ENCODE data around the gene CD86.

The CD86 gene

DNA sequence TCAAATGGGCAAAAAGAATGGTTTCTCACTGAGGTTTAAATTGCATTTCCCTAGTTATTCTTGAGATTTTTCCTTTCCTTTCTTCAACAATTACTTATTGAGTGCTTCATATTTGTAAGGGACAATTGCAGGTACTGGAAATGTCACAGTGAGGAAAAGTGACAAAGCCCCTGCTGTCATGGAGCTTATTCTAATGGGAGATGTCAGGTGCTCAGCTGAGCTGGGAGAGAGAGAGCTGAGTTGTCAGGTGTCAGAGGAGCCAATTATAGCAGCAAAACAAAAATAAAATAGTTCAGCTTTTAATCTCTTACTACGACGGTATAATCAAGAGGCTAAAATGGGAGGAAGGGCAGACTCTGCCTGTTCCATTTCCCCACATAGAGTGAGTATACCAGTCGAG is 42.0 kb downstream of the CD86 start:
- Histone ChIP-seq H3K4me3 (ENCODE audit: low read depth in 1 of 2, low read length in 2 of 2) (no peak overlapping the region), H3K9me3 (ENCODE audit: control insufficient read depth in 1 of 2, low read length in 2 of 2) (no peaks in the 10 kb centered on the region), H3K27me3 (ENCODE audit: low read depth, low read length) (no peaks in the 10 kb centered on the region), H3K36me3 (ENCODE audit: control insufficient read depth in 1 of 2, insufficient read depth in 2 of 2, low read length in 2 of 2) (no peaks in the 10 kb centered on the region), H3K4me1 (ENCODE audit: control insufficient read depth in 1 of 2, insufficient read depth in 2 of 2, low read length in 2 of 2) (no peaks in the 10 kb centered on the region), H3K27ac (ENCODE audit: low read length) (no peak overlapping the region)

GRCh38 chr3:122098611-122099010 is 43.4 kb downstream of the CD86 start:
- no peaks in the 10 kb centered on the region for H3K27me3 ChIP-seq (ENCODE audit: low read depth, low read length)
- no peaks in the 10 kb centered on the region for H3K36me3 ChIP-seq (ENCODE audit: control insufficient read depth in 1 of 2, insufficient read depth in 2 of 2, low read length in 2 of 2)
- H3K4me3 ChIP-seq (ENCODE audit: low read depth in 1 of 2, low read length in 2 of 2) = no peak overlapping the region
- H3K27ac ChIP-seq (ENCODE audit: low read length) = no peak overlapping the region
- H3K4me1 ChIP-seq (ENCODE audit: control insufficient read depth in 1 of 2, insufficient read depth in 2 of 2, low read length in 2 of 2) = no peaks in the 10 kb centered on the region
- H3K9me3 ChIP-seq (ENCODE audit: control insufficient read depth in 1 of 2, low read length in 2 of 2) = no peaks in the 10 kb centered on the region

GRCh38 chr3:122099255-122099654 is 44.1 kb downstream of the CD86 start:
- H3K9me3 ChIP-seq (ENCODE audit: control insufficient read depth in 1 of 2, low read length in 2 of 2) = no peaks in the 10 kb centered on the region
- no peaks in the 10 kb centered on the region for H3K36me3 ChIP-seq (ENCODE audit: control insufficient read depth in 1 of 2, insufficient read depth in 2 of 2, low read length in 2 of 2)
- H3K4me1 ChIP-seq (ENCODE audit: control insufficient read depth in 1 of 2, insufficient read depth in 2 of 2, low read length in 2 of 2) = no peaks in the 10 kb centered on the region
- no peak overlapping the region for H3K4me3 ChIP-seq (ENCODE audit: low read depth in 1 of 2, low read length in 2 of 2)
- no peaks in the 10 kb centered on the region for H3K27me3 ChIP-seq (ENCODE audit: low read depth, low read length)
- H3K27ac ChIP-seq (ENCODE audit: low read length) = no peak overlapping the region

DNA sequence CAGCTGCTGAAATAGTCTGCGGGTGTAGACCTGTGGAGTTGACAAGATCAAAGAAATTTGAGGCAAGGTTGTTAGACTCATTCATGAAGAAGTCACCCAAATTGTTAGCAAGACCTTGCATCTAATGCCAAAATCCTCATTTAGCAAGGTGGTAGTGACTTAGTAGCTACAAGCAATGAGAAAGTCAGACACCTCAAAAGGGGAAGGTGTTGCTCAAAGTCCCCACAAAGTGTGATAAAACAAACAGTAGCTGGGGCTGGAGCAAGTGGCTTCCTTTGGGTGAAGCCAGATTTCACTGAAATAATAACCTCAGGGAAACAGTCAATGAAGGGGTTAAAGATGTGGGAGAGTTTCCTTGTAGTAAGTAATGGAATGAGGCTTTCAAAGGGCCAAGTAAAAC is 44.9 kb downstream of the CD86 start:
- Histone ChIP-seq H3K27ac (ENCODE audit: low read length) (no peak overlapping the region), H3K36me3 (ENCODE audit: control insufficient read depth in 1 of 2, insufficient read depth in 2 of 2, low read length in 2 of 2) (no peaks in the 10 kb centered on the region), H3K9me3 (ENCODE audit: control insufficient read depth in 1 of 2, low read length in 2 of 2) (no peaks in the 10 kb centered on the region), H3K4me3 (ENCODE audit: low read depth in 1 of 2, low read length in 2 of 2) (no peak overlapping the region), H3K27me3 (ENCODE audit: low read depth, low read length) (no peaks in the 10 kb centered on the region), H3K4me1 (ENCODE audit: control insufficient read depth in 1 of 2, insufficient read depth in 2 of 2, low read length in 2 of 2) (no peaks in the 10 kb centered on the region)

DNA sequence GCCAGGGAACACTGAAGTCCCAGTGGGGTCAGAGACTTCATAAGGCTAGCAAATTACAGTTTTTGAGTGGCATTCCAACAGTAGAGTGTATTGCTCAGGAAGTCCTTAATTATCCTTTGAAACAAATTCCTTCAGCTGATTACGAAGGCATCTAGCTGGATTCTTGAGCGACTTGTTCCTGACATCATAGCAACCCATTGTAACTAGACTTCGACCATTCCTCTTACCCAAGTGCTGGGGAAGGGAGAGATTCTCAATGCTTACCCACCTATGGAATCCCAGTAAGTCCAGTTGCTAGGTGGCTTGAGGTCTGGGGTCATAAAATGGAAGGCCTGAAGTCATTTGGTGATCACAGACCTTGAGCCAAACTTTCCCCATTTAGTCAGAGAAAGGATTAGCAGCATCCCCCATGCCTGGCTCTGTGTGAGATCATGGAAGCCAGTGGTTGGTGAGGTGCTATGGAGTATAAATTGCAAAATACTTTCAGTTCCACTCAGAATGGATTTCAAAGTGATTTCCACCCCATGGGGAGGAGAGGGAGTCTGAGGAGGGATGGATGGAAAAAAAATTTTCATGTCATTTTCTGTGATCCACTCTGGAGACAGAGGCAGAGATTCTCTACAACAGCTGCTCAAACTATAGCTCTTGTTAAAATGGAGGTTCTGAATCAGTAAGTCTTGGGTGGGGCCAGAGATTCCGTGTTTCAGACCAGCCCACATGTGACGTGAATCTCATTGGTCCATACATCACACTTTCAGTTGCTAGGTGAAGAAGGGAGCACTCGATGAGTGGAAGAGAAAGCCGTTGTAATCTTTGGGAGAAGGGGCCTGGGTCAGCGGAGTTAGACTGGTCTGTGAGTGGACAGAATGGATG is 45.7 kb downstream of the CD86 start:
- no peak overlapping the region for H3K27ac ChIP-seq (ENCODE audit: low read length)
- H3K9me3 ChIP-seq (ENCODE audit: control insufficient read depth in 1 of 2, low read length in 2 of 2) = no peaks in the 10 kb centered on the region
- no peaks in the 10 kb centered on the region for H3K27me3 ChIP-seq (ENCODE audit: low read depth, low read length)
- no peaks in the 10 kb centered on the region for H3K36me3 ChIP-seq (ENCODE audit: control insufficient read depth in 1 of 2, insufficient read depth in 2 of 2, low read length in 2 of 2)
- H3K4me3 ChIP-seq (ENCODE audit: low read depth in 1 of 2, low read length in 2 of 2) = no peak overlapping the region
- no peaks in the 10 kb centered on the region for H3K4me1 ChIP-seq (ENCODE audit: control insufficient read depth in 1 of 2, insufficient read depth in 2 of 2, low read length in 2 of 2)

- Histone ChIP-seq H3K27ac (ENCODE audit: low read length) (no peak overlapping the region), H3K4me3 (ENCODE audit: low read depth in 1 of 2, low read length in 2 of 2) (no peak overlapping the region), H3K27me3 (ENCODE audit: low read depth, low read length) (no peaks in the 10 kb centered on the region), H3K36me3 (ENCODE audit: control insufficient read depth in 1 of 2, insufficient read depth in 2 of 2, low read length in 2 of 2) (no peaks in the 10 kb centered on the region), H3K4me1 (ENCODE audit: control insufficient read depth in 1 of 2, insufficient read depth in 2 of 2, low read length in 2 of 2) (no peaks in the 10 kb centered on the region), H3K9me3 (ENCODE audit: control insufficient read depth in 1 of 2, low read length in 2 of 2) (no peaks in the 10 kb centered on the region)
These were observed 46.5 kb downstream of the CD86 start for GRCh38 chr3:122101646-122102045.

GRCh38 chr3:122102191-122102935 is 47.2 kb downstream of the CD86 start:
- Histone ChIP-seq H3K4me1 (ENCODE audit: control insufficient read depth in 1 of 2, insufficient read depth in 2 of 2, low read length in 2 of 2) (no peaks in the 10 kb centered on the region), H3K4me3 (ENCODE audit: low read depth in 1 of 2, low read length in 2 of 2) (no peak overlapping the region)

GRCh38 chr3:122103821-122104514 is 48.8 kb downstream of the CD86 start:
- no peak overlapping the region for H3K27ac ChIP-seq (ENCODE audit: low read length)
- H3K4me1 ChIP-seq (ENCODE audit: control insufficient read depth in 1 of 2, insufficient read depth in 2 of 2, low read length in 2 of 2) = no peaks in the 10 kb centered on the region
- H3K4me3 ChIP-seq (ENCODE audit: low read depth in 1 of 2, low read length in 2 of 2) = no peak overlapping the region
- no peaks in the 10 kb centered on the region for H3K9me3 ChIP-seq (ENCODE audit: control insufficient read depth in 1 of 2, low read length in 2 of 2)
- no peaks in the 10 kb centered on the region for H3K27me3 ChIP-seq (ENCODE audit: low read depth, low read length)
- H3K36me3 ChIP-seq (ENCODE audit: control insufficient read depth in 1 of 2, insufficient read depth in 2 of 2, low read length in 2 of 2) = no peaks in the 10 kb centered on the region

More at GRCh38 chr3:122102191-122102935, 47.2 kb downstream of the CD86 start:
- H3K27me3 ChIP-seq (ENCODE audit: low read depth, low read length) = no peaks in the 10 kb centered on the region
- H3K36me3 ChIP-seq (ENCODE audit: control insufficient read depth in 1 of 2, insufficient read depth in 2 of 2, low read length in 2 of 2) = no peaks in the 10 kb centered on the region
- H3K9me3 ChIP-seq (ENCODE audit: control insufficient read depth in 1 of 2, low read length in 2 of 2) = no peaks in the 10 kb centered on the region
- H3K27ac ChIP-seq (ENCODE audit: low read length) = no peak overlapping the region

GRCh38 chr3:122104515-122105194 is 49.5 kb downstream of the CD86 start:
- Histone ChIP-seq H3K4me3 (ENCODE audit: low read depth in 1 of 2, low read length in 2 of 2) (no peak overlapping the region), H3K9me3 (ENCODE audit: control insufficient read depth in 1 of 2, low read length in 2 of 2) (no peaks in the 10 kb centered on the region), H3K27me3 (ENCODE audit: low read depth, low read length) (no peaks in the 10 kb centered on the region), H3K27ac (ENCODE audit: low read length) (no peak overlapping the region), H3K4me1 (ENCODE audit: control insufficient read depth in 1 of 2, insufficient read depth in 2 of 2, low read length in 2 of 2) (no peaks in the 10 kb centered on the region), H3K36me3 (ENCODE audit: control insufficient read depth in 1 of 2, insufficient read depth in 2 of 2, low read length in 2 of 2) (no peaks in the 10 kb centered on the region)

DNA sequence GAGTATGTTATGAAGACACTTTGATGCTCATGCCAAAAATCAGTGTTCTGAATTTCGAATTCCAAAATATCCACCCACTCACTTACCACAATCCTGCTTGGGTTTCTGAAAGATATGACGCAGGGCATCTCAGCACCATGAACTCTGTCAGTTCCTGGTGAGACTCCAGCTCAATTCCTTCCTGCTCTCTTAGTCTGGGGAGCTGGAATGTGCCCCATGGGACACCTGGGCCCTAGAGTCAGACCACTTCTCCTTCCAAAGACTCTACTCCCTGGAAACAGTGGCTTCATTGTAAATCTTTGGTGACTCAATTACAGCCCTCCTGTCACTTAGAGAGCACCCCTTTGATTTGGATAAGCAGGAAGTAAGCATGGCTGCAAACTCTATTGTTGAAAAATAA is 50.5 kb downstream of the CD86 start:
- Histone ChIP-seq H3K27ac (ENCODE audit: low read length) (no peak overlapping the region), H3K36me3 (ENCODE audit: control insufficient read depth in 1 of 2, insufficient read depth in 2 of 2, low read length in 2 of 2) (no peaks in the 10 kb centered on the region), H3K4me1 (ENCODE audit: control insufficient read depth in 1 of 2, insufficient read depth in 2 of 2, low read length in 2 of 2) (no peaks in the 10 kb centered on the region), H3K27me3 (ENCODE audit: low read depth, low read length) (no peaks in the 10 kb centered on the region), H3K4me3 (ENCODE audit: low read depth in 1 of 2, low read length in 2 of 2) (no peak overlapping the region), H3K9me3 (ENCODE audit: control insufficient read depth in 1 of 2, low read length in 2 of 2) (no peaks in the 10 kb centered on the region)

DNA sequence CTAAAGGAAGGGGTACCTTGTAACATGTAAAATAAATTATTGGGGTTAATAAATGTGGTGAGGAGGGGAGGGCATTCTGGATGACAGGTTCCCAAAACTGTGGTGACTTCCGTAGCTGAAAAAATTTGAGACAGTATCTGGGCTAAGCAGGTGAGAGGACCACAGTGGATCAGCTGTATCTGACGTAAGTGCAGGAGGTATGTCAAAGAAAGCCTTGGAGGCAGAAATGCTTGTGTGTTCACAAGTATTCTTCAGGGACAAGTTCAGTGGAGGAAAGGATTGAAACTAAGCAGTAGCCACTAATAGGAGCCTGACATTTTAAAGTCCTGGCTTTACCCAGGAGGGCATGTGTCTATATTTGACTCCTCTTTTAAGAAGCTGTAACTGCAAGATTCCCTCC is 52.0 kb downstream of the CD86 start:
- H3K27ac ChIP-seq (ENCODE audit: low read length) = no peak overlapping the region
- H3K9me3 ChIP-seq (ENCODE audit: control insufficient read depth in 1 of 2, low read length in 2 of 2) = no peaks in the 10 kb centered on the region
- H3K36me3 ChIP-seq (ENCODE audit: control insufficient read depth in 1 of 2, insufficient read depth in 2 of 2, low read length in 2 of 2) = no peaks in the 10 kb centered on the region
- H3K4me3 ChIP-seq (ENCODE audit: low read depth in 1 of 2, low read length in 2 of 2) = no peak overlapping the region
- no peaks in the 10 kb centered on the region for H3K4me1 ChIP-seq (ENCODE audit: control insufficient read depth in 1 of 2, insufficient read depth in 2 of 2, low read length in 2 of 2)
- H3K27me3 ChIP-seq (ENCODE audit: low read depth, low read length) = no peaks in the 10 kb centered on the region

Measured in muscle layer of duodenum (tissue), 2 donors.